NCI-H2081 treated with DMSO at 0.1 percent for 48 hours (cell line): ENCODE measurements around the gene SPATA2L.
A peak's percentile ranks its signal among the peaks of the same experiment; 100 is the strongest.

ENCODE experiments used
- DNase-seq: peaks from one replicate; lab custom pipeline; 2025; lab: John Stamatoyannopoulos, UW

SPATA2L gene

DNA sequence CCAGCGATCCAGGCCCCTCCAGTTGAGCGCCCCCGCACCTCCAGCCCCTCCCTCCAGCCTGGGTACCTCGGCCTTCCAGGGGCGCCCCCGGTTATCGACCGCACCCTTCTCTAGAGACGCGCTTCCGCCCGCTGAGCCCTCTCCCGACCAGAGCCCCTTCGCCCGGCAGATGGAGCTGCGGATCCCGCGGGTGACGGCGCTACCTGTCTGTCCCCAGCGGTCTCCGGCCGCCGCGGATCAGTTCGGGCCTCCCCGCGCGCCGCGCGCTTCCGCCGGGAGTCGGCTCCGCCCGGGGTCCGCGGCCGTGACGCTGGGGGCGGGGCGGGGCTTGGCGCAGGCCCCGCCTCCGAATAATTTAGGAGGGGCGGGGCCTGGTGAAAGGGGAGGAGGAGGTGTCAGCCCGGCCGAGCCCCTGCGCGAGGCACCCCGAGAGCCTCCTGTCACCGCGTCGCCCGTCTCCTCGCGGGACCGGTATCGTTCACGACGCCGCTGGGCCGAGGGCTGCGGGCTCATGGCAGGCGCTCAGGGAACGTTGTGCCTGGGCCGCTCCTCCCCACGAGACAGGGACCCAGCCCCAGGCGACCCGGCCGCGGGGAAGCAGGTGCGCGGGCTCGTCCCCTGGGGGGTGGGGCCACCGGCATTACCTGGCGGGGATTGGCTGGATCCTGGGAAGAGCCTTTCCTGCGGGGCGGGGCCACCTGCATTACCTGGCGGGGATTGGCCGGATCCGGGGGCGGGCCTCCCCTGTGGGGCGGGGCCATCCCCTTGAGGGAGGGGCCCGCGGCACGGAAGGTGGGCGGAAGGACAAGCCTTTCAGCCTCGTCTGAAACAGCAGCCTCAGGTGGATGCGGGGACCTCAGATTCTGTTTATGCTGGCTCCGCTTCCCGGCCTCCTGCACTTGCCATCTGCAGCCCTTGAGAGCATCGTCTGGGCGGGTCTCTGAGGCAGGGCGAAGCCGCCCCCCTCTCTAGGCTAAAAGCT, at the start of gene SPATA2L:
TSS of gene SPATA2L (minus strand) at position 281 of the 982 bp plus-strand sequence. CDS start 473 bp downstream, outside the sequence.
- DNase-seq: peak; percentile 52

GRCh38 chr16:89749637-89750036, 48.1 kb upstream of the SPATA2L start:
- no peak for DNase-seq

GRCh38 chr16:89748921-89749320, 47.4 kb upstream of the SPATA2L start:
- DNase-seq: no peak

DNA sequence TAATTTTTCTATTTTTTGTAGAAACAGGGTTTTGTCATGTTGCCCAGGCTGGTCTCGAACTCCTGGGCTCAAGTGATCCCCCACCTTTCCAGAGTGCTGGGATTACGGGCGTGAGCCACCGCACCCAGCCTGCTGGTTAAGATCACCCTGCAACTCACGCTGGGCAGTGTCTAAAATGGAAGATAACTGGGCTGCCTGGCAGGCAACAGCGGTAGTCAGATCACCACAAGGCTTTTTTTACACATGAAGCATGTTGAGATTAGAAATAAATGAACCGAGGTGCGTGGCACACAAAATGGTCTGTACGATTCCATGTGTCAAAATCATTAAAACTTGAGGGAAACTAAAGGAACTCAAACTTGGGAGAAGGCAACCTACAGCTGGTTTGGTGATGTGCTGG, 46.6 kb upstream of the SPATA2L start:
- DNase-seq: no peak

GRCh38 chr16:89746043-89746442, 44.5 kb upstream of the SPATA2L start:
- DNase-seq: no peak

DNA sequence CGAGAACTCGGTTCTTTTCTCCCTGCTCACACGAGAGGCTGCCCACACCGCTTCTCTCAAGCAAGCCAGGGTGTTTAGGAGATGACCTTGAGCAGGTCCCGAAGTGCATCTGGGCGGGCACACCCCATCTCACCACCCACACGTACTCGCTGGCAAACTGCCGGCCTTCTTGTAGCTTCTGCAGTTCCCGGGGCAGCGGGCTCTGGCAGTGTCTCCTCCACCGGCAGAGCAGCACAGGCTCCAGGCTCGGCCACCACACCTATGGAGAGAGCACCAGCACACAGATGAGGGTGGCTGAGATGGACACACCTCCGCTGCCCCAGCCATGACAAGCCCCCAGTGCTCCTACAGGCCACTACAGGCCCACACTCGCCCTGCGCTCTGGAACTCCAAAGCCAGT, 43.3 kb upstream of the SPATA2L start:
- DNase-seq: no peak

GRCh38 chr16:89742948-89743347, 41.4 kb upstream of the SPATA2L start:
- no peak for DNase-seq

DNA sequence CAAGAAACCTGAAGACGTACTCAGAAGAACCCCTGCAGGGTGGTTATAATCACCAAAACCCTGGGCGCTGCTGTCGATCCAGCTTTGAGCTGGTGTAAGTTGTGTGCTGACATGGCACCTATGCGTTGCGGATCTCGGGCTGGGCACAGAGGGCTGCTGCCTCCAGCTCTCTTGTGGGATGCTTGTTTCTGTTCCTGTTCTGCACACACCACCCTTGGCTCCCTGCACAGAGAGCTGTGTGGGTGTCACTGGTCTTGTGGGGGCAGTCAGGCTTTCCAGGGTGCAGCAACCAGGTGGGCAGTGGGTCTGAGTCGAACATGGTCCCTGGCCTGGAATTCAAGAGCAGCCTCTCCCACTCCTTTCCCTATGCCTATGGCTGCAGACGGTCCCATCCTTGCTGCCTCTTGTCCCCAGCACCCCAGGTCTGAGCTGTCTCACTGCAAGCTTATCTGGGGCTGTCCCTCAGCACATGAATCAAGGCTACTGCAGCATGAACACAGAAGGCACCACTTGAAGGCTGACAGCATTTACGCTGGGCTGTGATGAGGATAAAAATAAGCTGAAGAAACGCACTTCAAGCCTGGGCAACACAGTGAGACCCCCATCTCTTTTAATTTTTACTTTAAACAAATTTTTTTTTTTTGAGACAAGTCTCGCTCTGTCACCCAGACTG, 40.0 kb upstream of the SPATA2L start:
- DNase-seq: no peak

- DNase-seq: no peak
Observed at GRCh38 chr16:89739383-89739782, 37.9 kb upstream of the SPATA2L start.

DNA sequence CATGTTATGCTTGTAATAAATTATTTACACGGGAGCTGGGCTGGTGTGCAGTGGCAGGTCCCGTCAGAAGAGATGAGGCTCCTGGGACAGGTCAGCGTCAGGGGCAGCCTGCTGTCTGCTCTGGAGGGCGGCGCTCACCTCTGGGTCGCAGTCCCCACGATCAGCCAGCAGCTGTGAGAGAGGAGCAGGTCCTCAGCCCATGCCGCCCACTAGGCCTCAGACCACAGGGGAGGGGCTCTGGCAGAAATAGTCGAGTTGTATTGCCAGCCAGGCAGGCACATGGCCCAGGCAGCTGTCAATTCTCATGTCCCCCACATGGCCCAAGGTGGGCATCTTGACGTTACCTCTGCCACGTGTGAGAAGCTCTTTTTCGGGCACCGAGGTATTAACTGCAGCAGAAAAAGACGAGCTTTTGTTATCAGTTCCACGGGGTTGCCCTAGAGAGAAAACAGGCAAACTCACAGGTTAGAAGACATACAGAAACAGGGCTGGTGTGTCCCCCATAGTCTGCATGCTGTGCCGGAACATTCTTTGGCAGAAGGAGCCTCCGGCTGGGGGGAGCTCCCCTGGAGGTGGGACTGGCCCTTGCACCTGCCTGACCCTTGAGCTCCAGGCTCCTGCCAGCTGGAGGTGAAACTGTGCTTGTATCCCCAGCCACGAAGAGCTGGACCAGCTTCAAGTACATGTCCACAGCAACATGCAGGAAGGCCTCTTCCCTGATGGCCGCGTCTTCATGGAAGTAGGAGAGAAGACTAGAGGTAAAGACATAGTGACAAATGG, 37.2 kb upstream of the SPATA2L start:
- DNase-seq: no peak

DNA sequence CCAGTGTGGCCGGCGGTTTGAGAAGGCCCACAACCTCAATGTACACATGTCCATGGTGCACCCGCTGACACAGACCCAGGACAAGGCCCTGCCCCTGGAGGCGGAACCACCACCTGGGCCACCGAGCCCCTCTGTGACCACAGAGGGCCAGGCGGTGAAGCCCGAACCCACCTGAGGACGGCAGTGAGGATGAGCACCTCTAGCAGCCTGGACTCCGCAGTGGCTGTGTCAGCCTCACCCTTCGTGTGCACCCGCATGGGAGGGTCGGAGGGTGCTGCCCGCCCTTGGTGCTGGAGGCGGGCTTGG, 36.5 kb upstream of the SPATA2L start:
- no peak for DNase-seq

DNA sequence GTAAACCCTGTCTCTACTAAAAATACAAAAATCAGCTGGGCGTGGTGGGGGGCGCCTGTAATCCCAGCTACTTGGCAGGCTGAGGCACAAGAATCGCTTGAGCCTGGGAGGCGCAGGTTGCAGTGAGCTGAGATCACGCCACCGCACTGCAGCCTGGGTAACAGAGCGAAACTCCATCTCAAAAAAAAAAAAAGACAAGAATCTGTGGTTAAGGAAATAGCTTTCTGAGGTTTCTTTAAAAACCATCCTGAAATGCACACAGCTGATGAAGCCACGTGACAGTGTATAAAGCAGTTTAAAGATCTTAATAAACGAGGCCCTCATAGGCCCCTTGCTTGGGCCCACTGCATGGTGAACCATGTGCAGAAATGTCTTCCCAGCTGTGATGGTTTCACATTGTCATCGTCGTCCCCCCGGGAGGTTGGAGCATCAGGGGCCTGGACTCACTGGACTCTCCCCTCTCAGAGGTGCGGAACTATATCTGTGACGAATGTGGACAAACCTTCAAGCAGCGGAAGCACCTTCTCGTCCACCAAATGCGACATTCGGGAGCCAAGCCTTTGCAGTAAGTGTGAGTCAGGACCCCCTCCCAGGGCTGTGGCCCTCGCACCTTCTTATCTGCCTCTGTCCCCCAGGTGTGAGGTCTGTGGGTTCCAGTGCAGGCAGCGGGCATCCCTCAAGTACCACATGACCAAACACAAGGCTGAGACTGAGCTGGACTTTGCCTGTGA, 36.0 kb upstream of the SPATA2L start:
- DNase-seq: no peak

- no peak for DNase-seq
Observed at GRCh38 chr16:89736554-89736953, 35.0 kb upstream of the SPATA2L start.

- no peak for DNase-seq
Observed at GRCh38 chr16:89733792-89734191, 32.3 kb upstream of the SPATA2L start.

DNA sequence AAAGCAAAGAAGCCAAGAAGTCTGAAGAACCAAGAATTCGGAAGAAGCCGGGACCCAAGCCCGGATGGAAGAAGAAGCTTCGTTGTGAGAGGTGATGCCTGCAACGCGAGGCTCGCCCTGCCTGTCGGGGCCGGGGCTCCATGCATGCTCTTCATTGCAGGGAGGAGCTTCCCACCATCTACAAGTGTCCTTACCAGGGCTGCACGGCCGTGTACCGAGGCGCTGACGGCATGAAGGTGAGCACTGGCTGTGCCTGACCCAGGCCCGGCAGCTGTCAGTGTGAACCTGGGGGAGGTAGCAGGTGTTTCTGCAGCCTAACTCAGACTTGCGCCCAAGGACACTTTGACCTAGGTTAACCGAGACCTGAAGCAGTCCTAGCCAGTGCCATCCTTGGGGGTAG, 31.8 kb upstream of the SPATA2L start:
- DNase-seq: no peak

- no peak for DNase-seq
Observed at GRCh38 chr16:89732918-89733242, 31.4 kb upstream of the SPATA2L start.

GRCh38 chr16:89732142-89732917, 30.8 kb upstream of the SPATA2L start:
- DNase-seq: no peak

- no peak for DNase-seq
Observed at GRCh38 chr16:89730610-89731234, 29.2 kb upstream of the SPATA2L start.

DNA sequence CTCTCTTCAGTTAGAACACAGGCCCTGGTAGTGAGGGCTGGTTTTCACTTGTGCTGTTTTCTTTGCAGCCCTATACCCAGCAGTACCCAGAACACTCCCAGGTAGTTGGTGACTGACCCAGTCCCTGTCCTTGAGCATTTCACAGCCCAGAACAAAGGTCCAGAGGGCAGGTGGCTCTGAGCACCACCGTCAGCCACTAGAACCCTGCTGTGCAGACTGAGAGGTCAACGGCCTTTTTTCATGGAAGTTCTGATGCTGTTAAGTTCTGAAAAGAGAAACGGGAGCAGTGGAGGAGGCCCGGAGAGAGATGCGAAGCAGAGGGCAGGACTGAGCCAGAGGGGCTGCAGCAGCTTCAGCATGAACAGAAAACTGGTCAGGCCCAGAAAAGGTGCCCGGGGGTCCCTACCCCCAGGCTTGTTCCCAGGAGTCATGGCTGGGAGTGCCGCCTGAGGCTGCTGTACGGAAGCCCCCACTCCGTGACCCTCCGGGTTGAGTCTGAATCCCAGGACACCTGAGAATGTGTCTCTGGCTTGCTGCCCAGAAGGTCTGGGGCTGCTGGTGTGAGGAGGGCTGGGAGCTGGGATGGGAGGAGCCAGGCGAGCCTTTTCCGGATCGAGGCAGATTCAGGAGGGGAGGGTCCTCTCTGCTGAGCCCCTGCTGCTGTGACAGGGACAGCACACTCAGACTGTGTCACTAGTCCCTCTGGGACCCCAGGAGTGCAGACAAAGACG, 28.5 kb upstream of the SPATA2L start:
- DNase-seq: no peak

DNA sequence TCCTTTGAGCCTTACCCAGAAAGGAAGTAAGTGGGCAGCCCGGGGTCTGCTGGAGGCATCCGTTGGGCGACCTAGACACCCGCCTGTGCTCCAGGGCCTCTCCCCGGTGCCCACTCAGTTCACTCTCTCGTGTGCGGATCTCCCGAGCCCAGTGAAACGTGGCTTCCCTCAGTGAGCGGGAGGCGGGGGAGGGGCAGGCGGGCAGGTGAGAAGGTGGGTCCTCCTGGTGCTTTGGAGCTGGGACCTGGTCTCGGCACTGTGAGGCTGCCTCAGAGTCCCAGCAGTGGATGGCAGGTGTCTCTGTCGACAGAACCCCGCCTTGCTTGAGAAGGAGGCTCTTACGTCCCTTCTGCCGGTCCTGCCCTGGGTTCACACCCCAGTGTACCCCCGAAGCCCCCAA, 27.8 kb upstream of the SPATA2L start:
- DNase-seq: no peak
